H1 (cell line): ENCODE data around the gene SLC12A6. TPM values are rescaled to one million over a fixed set of nuclear protein-coding genes. Genes with fewer than 3 reads are reported as not detected.

Source experiments
- CTCF ChIA-PET: fragments of 300-600 bp; sonication (Branson Sonifier 250); formaldehyde crosslinking; loops from one replicate; lab custom pipeline; 2021; ENCODE audit not compliant: partially characterized antibody; lab: Charles Lee
- POLR2A ChIA-PET: fragments of 300-600 bp; sonication (Branson Sonifier 250); formaldehyde crosslinking; loops from one replicate; lab custom pipeline; 2021; ENCODE audit warnings: inconsistent platforms; ENCODE audit not compliant: partially characterized antibody; lab: Charles Lee
- DNase-seq, 2 experiments: peaks; one replicate each; pipeline versions ENCODE4 v3.0.0 to v3.0.0-alpha.2; 2010 to 2022; ENCODE audit warnings: low spot score in 2 of 2, low read depth in 1 of 2, mixed read lengths in 1 of 2
- FAIRE-seq: peaks from 2 replicates; lab custom pipeline; 2011; peaks lifted over from hg19 to GRCh38; lab: Jason Lieb, UNC
- H2AFZ ChIP-seq: 2 replicates; pipeline ENCODE4 v1.8.1; 2012; ENCODE audit warnings: low read length, inconsistent platforms
- H2AK5ac ChIP-seq: 2 replicates; pipeline ENCODE4 v1.6.1; 2013; ENCODE audit warnings: low read depth, low read length
- H2BK120ac ChIP-seq: replicated peaks from 2 replicates; pipeline ENCODE3; 2013; ENCODE audit warnings: low read depth, low read length, inconsistent platforms
- H2BK12ac ChIP-seq: 2 replicates; pipeline ENCODE4 v1.6.1; 2013; ENCODE audit warnings: low read depth, low read length
- H2BK15ac ChIP-seq: 2 replicates; pipeline ENCODE4 v1.6.1; 2013; ENCODE audit warnings: low read length
- H2BK20ac ChIP-seq: 2 replicates; pipeline ENCODE4 v1.6.1; 2013; ENCODE audit warnings: low read length
- H2BK5ac ChIP-seq: 2 replicates; pipeline ENCODE4 v1.6.1; 2013; ENCODE audit warnings: low read depth, low read length
- H3K14ac ChIP-seq: 2 replicates; pipeline ENCODE4 v1.6.1; 2013; ENCODE audit warnings: inconsistent platforms; ENCODE audit not compliant: insufficient read length
- H3K18ac ChIP-seq: 2 replicates; pipeline ENCODE4 v1.6.1; 2013; ENCODE audit warnings: low read length; ENCODE audit errors: extremely low read depth
- H3K23ac ChIP-seq: 2 replicates; pipeline ENCODE4 v1.6.1; 2013; ENCODE audit warnings: inconsistent platforms; ENCODE audit not compliant: insufficient read length
- H3K23me2 ChIP-seq: 2 replicates; pipeline ENCODE4 v1.6.1; 2013; ENCODE audit warnings: low read depth, low read length
- H3K27ac ChIP-seq: 2 replicates; pipeline ENCODE4 v1.6.1; 2011; ENCODE audit warnings: low read depth, low read length, inconsistent platforms
- H3K27me3 ChIP-seq, 4 experiments: replicated peaks in 1 of 4; 1 replicate in 1 of 4; 2 replicates in 3 of 4; pipeline versions ENCODE4 v1.6.1 to v1.8.1; 2011 to 2013; ENCODE audit warnings: low read length in 3 of 4, mild to moderate bottlenecking in 3 of 4, inconsistent platforms in 2 of 4, mixed read lengths in 2 of 4, moderate library complexity in 1 of 4; ENCODE audit not compliant: control insufficient read depth in 3 of 4, insufficient read depth in 3 of 4; ENCODE audit errors: extremely low read depth in 1 of 4
- H3K36me3 ChIP-seq, 4 experiments: 2 replicates each; pipeline versions ENCODE4 v1.6.1 to v1.8.1; 2011 to 2013; ENCODE audit warnings: mild to moderate bottlenecking in 4 of 4, low read length in 3 of 4, moderate library complexity in 2 of 4, control low read depth in 1 of 4, inconsistent platforms in 1 of 4; ENCODE audit not compliant: insufficient read depth in 4 of 4, control insufficient read depth in 2 of 4
- H3K4ac ChIP-seq: replicated peaks from 2 replicates; pipeline ENCODE3; 2013; ENCODE audit warnings: low read length, low read depth, mixed read lengths, inconsistent platforms; ENCODE audit not compliant: insufficient read length
- H3K4me1 ChIP-seq, 4 experiments: replicated peaks in 1 of 4; 1 replicate in 1 of 4; 2 replicates in 3 of 4; pipeline versions ENCODE4 v1.6.1 to v1.8.1; 2011 to 2013; ENCODE audit warnings: low read length in 3 of 4, inconsistent platforms in 2 of 4, mixed read lengths in 1 of 4; ENCODE audit not compliant: insufficient read depth in 4 of 4, control insufficient read depth in 3 of 4
- H3K4me2 ChIP-seq, 2 experiments: 2 replicates each; pipeline versions ENCODE4 v1.6.1 to v1.8.1; 2011 to 2013; ENCODE audit warnings: low read depth in 2 of 2, low read length in 2 of 2, control low read depth in 1 of 2, inconsistent platforms in 1 of 2, mild to moderate bottlenecking in 1 of 2; ENCODE audit not compliant: insufficient read depth in 1 of 2
- H3K4me3 ChIP-seq, 4 experiments: fragments of 200-600, 300-600 bp in 1 of 4; sonication (generic), shearing (Covaris generic), sonication (Bioruptor Twin) in 1 of 4; 2 replicates each; pipeline versions ENCODE4 v1.5.1 to v1.8.1; 2011 to 2016; ENCODE audit warnings: low read length in 4 of 4, low read depth in 3 of 4, control low read depth in 2 of 4, inconsistent platforms in 2 of 4, mild to moderate bottlenecking in 2 of 4, mixed read lengths in 1 of 4, moderate library complexity in 1 of 4; ENCODE audit not compliant: insufficient read depth in 2 of 4; ENCODE audit errors: extremely low read depth in 1 of 4
- H3K56ac ChIP-seq: replicated peaks from 2 replicates; pipeline ENCODE3; 2013; ENCODE audit warnings: low read depth, mild to moderate bottlenecking, mixed read lengths, low read length, inconsistent platforms; ENCODE audit not compliant: insufficient read length
- H3K79me1 ChIP-seq: 2 replicates; pipeline ENCODE4 v1.6.1; 2013; ENCODE audit warnings: low read depth, low read length, control low read depth
- H3K79me2 ChIP-seq, 2 experiments: 2 replicates each; pipeline versions ENCODE4 v1.6.1 to v1.8.1; 2012 to 2013; ENCODE audit warnings: low read length in 2 of 2, mild to moderate bottlenecking in 2 of 2, inconsistent platforms in 1 of 2; ENCODE audit not compliant: insufficient read depth in 2 of 2, control insufficient read depth in 1 of 2
- H3K9ac ChIP-seq, 4 experiments: replicated peaks in 1 of 4; 1 replicate in 1 of 4; 2 replicates in 3 of 4; pipeline versions ENCODE4 v1.6.1 to v1.8.1; 2011 to 2013; ENCODE audit warnings: low read depth in 3 of 4, low read length in 3 of 4, control low read depth in 2 of 4, mild to moderate bottlenecking in 2 of 4, moderate library complexity in 2 of 4, inconsistent platforms in 1 of 4; ENCODE audit errors: extremely low read depth in 1 of 4
- H3K9me3 ChIP-seq, 2 experiments: 2 replicates each; pipeline versions ENCODE4 v1.6.1 to v1.8.1; 2012 to 2013; ENCODE audit warnings: mild to moderate bottlenecking in 2 of 2, moderate library complexity in 2 of 2, control low read depth in 1 of 2, inconsistent platforms in 1 of 2, low read depth in 1 of 2, low read length in 1 of 2, mixed read lengths in 1 of 2; ENCODE audit not compliant: insufficient read depth in 2 of 2
- H4K20me1 ChIP-seq, 2 experiments: replicated peaks in 1 of 2; 2 replicates each; pipeline versions ENCODE3 to v1.8.1; 2011 to 2013; ENCODE audit warnings: inconsistent platforms in 2 of 2, low read length in 2 of 2, mild to moderate bottlenecking in 1 of 2; ENCODE audit not compliant: insufficient read depth in 2 of 2, control insufficient read depth in 1 of 2
- H4K5ac ChIP-seq: 2 replicates; pipeline ENCODE4 v1.6.1; 2013; ENCODE audit warnings: low read length, low read depth, mixed read lengths, inconsistent platforms; ENCODE audit not compliant: insufficient read length
- H4K8ac ChIP-seq: 2 replicates; pipeline ENCODE4 v1.8.0; 2013; ENCODE audit warnings: mild to moderate bottlenecking, moderate library complexity, low read length, inconsistent platforms; ENCODE audit not compliant: insufficient read depth; ENCODE audit errors: extremely low read depth
- H4K91ac ChIP-seq: replicated peaks from 2 replicates; pipeline ENCODE3; 2013; ENCODE audit warnings: low read length, mixed read lengths, inconsistent platforms; ENCODE audit not compliant: insufficient read length
- HDAC6 ChIP-seq: IDR thresholded peaks from one replicate; pipeline ENCODE4 v1.7.1; 2012; ENCODE audit warnings: low read depth, mild to moderate bottlenecking, inconsistent platforms, low read length, moderate library complexity
- POLR2A ChIP-seq, 2 experiments: IDR thresholded peaks; 1 replicate in 1 of 2; 2 replicates in 1 of 2; pipeline ENCODE4 v1.6.1; 2011; ENCODE audit warnings: low read depth in 2 of 2, low read length in 2 of 2, mild to moderate bottlenecking in 2 of 2; ENCODE audit errors: control extremely low read depth in 1 of 2
- WGBS, 2 experiments: shearing (Covaris generic) in 1 of 2; methylation state at CpG; one replicate each; pipeline versions ENCODE4 v1.1.6 to v1.1.7; 2013 to 2015; ENCODE audit warnings: low lambda C conversion rate in 2 of 2, mixed read lengths in 2 of 2, inconsistent platforms in 1 of 2, low coverage in 1 of 2, missing lambda C conversion rate in 1 of 2; ENCODE audit not compliant: insufficient replicate concordance in 2 of 2, insufficient coverage in 1 of 2, insufficient read length in 1 of 2; ENCODE audit errors: extremely low coverage in 1 of 2, missing lambda C conversion rate in 1 of 2; 5-methylcytosine and 5-hydroxymethylcytosine counted together
- polyA plus RNA-seq, 7 experiments: library from polyadenylated mRNA; depleted of rRNA in 3 of 7; stranded (reverse) in 5 of 7; unstranded in 2 of 7; fragments of >200 nt in 5 of 7; fragments of 200-250 nt in 2 of 7; gene quantifications; 1 replicate in 5 of 7; 2 replicates in 1 of 7; 4 replicates in 1 of 7; pipeline versions ENCODE4 v1.2.1 to v1.2.3, GENCODE V29; 2011 to 2013; ENCODE audit warnings: missing spikeins in 2 of 7, mixed read lengths in 2 of 7
- total RNA-seq: library from RNA; stranded (reverse); fragmentation: NEBNext Ultra II Directional; extraction: Animal tissue kit (Norgen Biotek cat#: 25700); gene quantifications from 2 replicates; pipeline ENCODE4 v1.2.1, GENCODE V29; 2021

The SLC12A6 gene
- total and polyA plus RNA-seq, 2 of the 8 experiments (the other 6 are each of a cell fraction or from before 2014, with no cell fraction given), result 9.2 to 11.1 TPM

- no peak overlapping the region for H3K4me2 ChIP-seq
- TF ChIP-seq HDAC6, result no peak
- TF ChIP-seq POLR2A (IDR thresholded peaks at IDR 0.05; ENCODE audit: control extremely low read depth in 1 of 2, low read depth in 2 of 2, low read length in 2 of 2), result no peak
Measured at GRCh38 chr15:34376856-34377255, 39.3 kb upstream of the SLC12A6 start.

More at GRCh38 chr15:34376856-34377255, 39.3 kb upstream of the SLC12A6 start:
- WGBS, 2 experiments, result 92% methylated on average over 2 of the region's 2 CpGs; no CpG with 5 or more reads in 1 of the 2 experiments
- H2BK120ac ChIP-seq, result no peak overlapping the region
- H3K9me3 ChIP-seq, result peaks cover 5 to 13% of the 10 kb centered on the region in 2 experiments; a peak in 3 of 4 replicates
- no peaks in the 10 kb centered on the region for H4K20me1 ChIP-seq
- H3K56ac ChIP-seq, result no peak overlapping the region
- H2BK20ac ChIP-seq, result no peak overlapping the region
- no peak overlapping the region for H3K4ac ChIP-seq
- H3K18ac ChIP-seq, result no peak overlapping the region
- FAIRE-seq (no peak), DNase-seq (no peak)
- no peak overlapping the region for H2BK5ac ChIP-seq
- H2AFZ ChIP-seq, result no peak overlapping the region
- H4K8ac ChIP-seq, result no peak overlapping the region
- ChIA-PET CTCF (interaction anchor here (1.5 kb wide), 1 partner anchor 10 kb away, joined by 3 read pairs; the partner anchor contains the start of gene LPCAT4), POLR2A (no interaction called here)
- H3K27ac ChIP-seq, result no peak overlapping the region
- no peak overlapping the region for H2BK15ac ChIP-seq
- H3K4me3 ChIP-seq, result no peak overlapping the region
- H4K91ac ChIP-seq, result no peak overlapping the region
- H3K23ac ChIP-seq, result no peak overlapping the region
- no peak overlapping the region for H2AK5ac ChIP-seq
- no peaks in the 10 kb centered on the region for H3K23me2 ChIP-seq
- H3K79me2 ChIP-seq, result no peaks in the 10 kb centered on the region
- no peaks in the 10 kb centered on the region; the same call in 1 of the 2 replicates for H3K79me1 ChIP-seq
- H3K27me3 ChIP-seq, result no peaks in the 10 kb centered on the region; a peak in 1 of 7 replicates
- H3K9ac ChIP-seq, result no peak overlapping the region
- no peak overlapping the region for H3K14ac ChIP-seq
- H2BK12ac ChIP-seq, result no peak overlapping the region
- peaks cover 0 to 3% (median 0%) of the 10 kb centered on the region in 4 experiments; a peak in 1 of 7 replicates for H3K4me1 ChIP-seq
- no peaks in the 10 kb centered on the region for H3K36me3 ChIP-seq
- no peak overlapping the region for H4K5ac ChIP-seq
